AG10803 (cell line): ENCODE data around the gene KATNB1.

ENCODE experiments used
- DNase-seq: peaks from one replicate; pipeline ENCODE4 v3.0.0; 2010; ENCODE audit warnings: low read depth
- H3K4me3 ChIP-seq: 2 replicates; pipeline ENCODE4 v1.5.1; 2011; ENCODE audit warnings: mild to moderate bottlenecking, low read length, control low read depth
- CTCF ChIP-seq: conservative IDR thresholded peaks from 2 replicates; pipeline ENCODE4 v1.5.1; 2011; ENCODE audit warnings: mild to moderate bottlenecking, low read length, control low read depth, inconsistent platforms

The KATNB1 gene

GRCh38 chr16:57749856-57750452, 14.4 kb downstream of the KATNB1 start:
- H3K4me3 ChIP-seq, result no peak overlapping the region
- no peak for TF ChIP-seq CTCF
- DNase-seq, result no peak

GRCh38 chr16:57750796-57751538, 15.4 kb downstream of the KATNB1 start:
- DNase-seq, result no peak
- no peak overlapping the region for H3K4me3 ChIP-seq
- TF ChIP-seq CTCF, result no peak

- TF ChIP-seq CTCF, result no peak
- no peak overlapping the region for H3K4me3 ChIP-seq
- no peak for DNase-seq
Measured at GRCh38 chr16:57751539-57752202, 16.1 kb downstream of the KATNB1 start.

GRCh38 chr16:57752203-57752580, 16.6 kb downstream of the KATNB1 start:
- TF ChIP-seq CTCF, result no peak
- no peak overlapping the region for H3K4me3 ChIP-seq
- DNase-seq, result no peak

- no peak for DNase-seq
- H3K4me3 ChIP-seq, result no peak overlapping the region
- TF ChIP-seq CTCF, result no peak
Measured at GRCh38 chr16:57752581-57753447, 17.2 kb downstream of the KATNB1 start.

- H3K4me3 ChIP-seq, result no peak overlapping the region
- DNase-seq, result no peak
- TF ChIP-seq CTCF, result no peak
Measured at GRCh38 chr16:57753448-57754353, 18.1 kb downstream of the KATNB1 start.
